Heart left ventricle (tissue), 13 donors: ENCODE measurements around the gene TRAT1.

Experiments used
- POLR2A ChIP-seq, 2 donors: fragments of 450-650 bp; IDR thresholded peaks; one replicate each; pipeline ENCODE4 v1.6.1; 2017; ENCODE audit warnings: antibody characterized with exemption in 2 of 2, mild to moderate bottlenecking in 2 of 2, moderate library complexity in 2 of 2
- TF ChIP-seq, protein P1 (sequence below), 12 donors: fragments of 200-600 bp; sonication (generic) in 4 of 12; IDR thresholded peaks; one replicate each; pipeline versions ENCODE4 v1.5.0 to v1.8.0; 2018 to 2022; ENCODE audit warnings: antibody characterized with exemption in 12 of 12, mild to moderate bottlenecking in 5 of 12
- donor health status: ischemic (EF 13 %, LVEDD 7.1; RV severe dilation, severe dysfunction).
- donor health status: DM: no; HTN: yes; CAD: no.
- donor health status: DM: no; HTN: no; CAD: no.
- donor health status: ischemic (EF 25% LVEDD 6.9; RV normal size, moderate dysfunction).
- donor health status: ischemic (EF 25% LVEDD 5.7; RV mildly dilated, moderate dysfunction).
- donor health status: ischemic (EF 35%, LVEDD 5.7; RV mildly dilated, moderate dysfunction).
- donor health status: nonischemic (EF 11% LVEDD 7.7; RV severe dilation, severe dysfunction).
- donor health status: DM: yes; HTN: yes; CAD: no.
- donor health status: PGD.
- donor health status: ischemic (EF 29% LVEDD 5.4; RV normal size, mild dysfunction).
- donor health status: nonischemic (EF 23%, LVEDD 6.1; RV moderate dilation, normal function).

DNA sequence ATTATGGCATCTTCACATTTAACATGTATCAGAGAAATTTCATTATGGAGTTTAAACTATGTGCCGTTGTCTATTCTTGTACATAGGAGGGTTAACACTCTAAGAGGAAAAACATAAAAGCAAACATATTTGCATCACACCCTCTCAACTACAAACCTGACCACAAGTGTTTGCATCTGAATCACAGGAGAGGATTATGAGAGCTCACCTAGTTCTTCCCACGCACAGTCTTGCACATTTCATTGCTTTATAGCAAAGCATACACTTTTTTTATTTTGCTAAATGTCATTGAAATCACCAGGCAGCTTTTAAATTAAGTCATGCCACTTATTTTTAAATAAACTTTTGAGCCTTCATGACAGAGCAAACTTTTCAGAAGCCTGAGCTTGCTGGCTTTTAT, 12.5 kb downstream of the TRAT1 start:
- TF ChIP-seq, protein P1, sequence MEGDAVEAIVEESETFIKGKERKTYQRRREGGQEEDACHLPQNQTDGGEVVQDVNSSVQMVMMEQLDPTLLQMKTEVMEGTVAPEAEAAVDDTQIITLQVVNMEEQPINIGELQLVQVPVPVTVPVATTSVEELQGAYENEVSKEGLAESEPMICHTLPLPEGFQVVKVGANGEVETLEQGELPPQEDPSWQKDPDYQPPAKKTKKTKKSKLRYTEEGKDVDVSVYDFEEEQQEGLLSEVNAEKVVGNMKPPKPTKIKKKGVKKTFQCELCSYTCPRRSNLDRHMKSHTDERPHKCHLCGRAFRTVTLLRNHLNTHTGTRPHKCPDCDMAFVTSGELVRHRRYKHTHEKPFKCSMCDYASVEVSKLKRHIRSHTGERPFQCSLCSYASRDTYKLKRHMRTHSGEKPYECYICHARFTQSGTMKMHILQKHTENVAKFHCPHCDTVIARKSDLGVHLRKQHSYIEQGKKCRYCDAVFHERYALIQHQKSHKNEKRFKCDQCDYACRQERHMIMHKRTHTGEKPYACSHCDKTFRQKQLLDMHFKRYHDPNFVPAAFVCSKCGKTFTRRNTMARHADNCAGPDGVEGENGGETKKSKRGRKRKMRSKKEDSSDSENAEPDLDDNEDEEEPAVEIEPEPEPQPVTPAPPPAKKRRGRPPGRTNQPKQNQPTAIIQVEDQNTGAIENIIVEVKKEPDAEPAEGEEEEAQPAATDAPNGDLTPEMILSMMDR (IDR thresholded peaks at IDR 0.05): no peak
- no peak for TF ChIP-seq POLR2A (IDR thresholded peaks at IDR 0.05)
